Keratinocyte (primary cell): Measurements from ENCODE around the gene CSMD2. TPM values are rescaled to one million over a fixed set of nuclear protein-coding genes. Genes with fewer than 3 reads are reported as not detected.

Experiments used
- DNase-seq: peaks from one replicate; pipeline ENCODE4 v3.0.0-alpha.2; 2011; ENCODE audit warnings: low read depth, missing footprints, low spot score
- FAIRE-seq: peaks from 2 replicates; lab custom pipeline; 2011; peaks lifted over from hg19 to GRCh38; lab: Jason Lieb, UNC
- H2AFZ ChIP-seq: 2 replicates; pipeline ENCODE4 v1.6.0; 2012; ENCODE audit warnings: low read length, control low read depth, inconsistent platforms; ENCODE audit not compliant: control insufficient read depth
- H3K27ac ChIP-seq: 2 replicates; pipeline ENCODE4 v1.5.1; 2011; ENCODE audit warnings: low read length; ENCODE audit not compliant: control insufficient read depth, insufficient read depth
- H3K27me3 ChIP-seq: 3 replicates; pipeline ENCODE4 v1.6.0; 2011; ENCODE audit warnings: low read length; ENCODE audit not compliant: control insufficient read depth, insufficient read depth; ENCODE audit errors: extremely low read depth
- H3K36me3 ChIP-seq, 2 experiments: 2 replicates in 1 of 2; 3 replicates in 1 of 2; pipeline ENCODE4 v1.5.1; 2011; ENCODE audit warnings: low read length in 2 of 2, mild to moderate bottlenecking in 1 of 2; ENCODE audit not compliant: control insufficient read depth in 2 of 2, insufficient read depth in 2 of 2; ENCODE audit errors: extremely low read depth in 1 of 2
- H3K4me1 ChIP-seq: 3 replicates; pipeline ENCODE4 v1.5.1; 2011; ENCODE audit warnings: low read length; ENCODE audit not compliant: control insufficient read depth, insufficient read depth; ENCODE audit errors: extremely low read depth
- H3K4me2 ChIP-seq: 3 replicates; pipeline ENCODE4 v1.6.0; 2011; ENCODE audit warnings: low read depth, low read length; ENCODE audit not compliant: control insufficient read depth, insufficient read depth; ENCODE audit errors: extremely low read depth
- H3K4me3 ChIP-seq, 3 experiments: fragments of 200-600 bp in 1 of 3; sonication (generic) in 1 of 3; 2 replicates in 2 of 3; 3 replicates in 1 of 3; pipeline ENCODE4 v1.5.1; 2011 to 2016; ENCODE audit warnings: low read length in 3 of 3, mild to moderate bottlenecking in 3 of 3, control low read depth in 2 of 3, inconsistent platforms in 1 of 3, low read depth in 1 of 3, mixed read lengths in 1 of 3, mixed run types in 1 of 3, moderate library complexity in 1 of 3; ENCODE audit not compliant: control insufficient read depth in 2 of 3, insufficient read depth in 2 of 3; ENCODE audit errors: extremely low read depth in 1 of 3
- H3K79me2 ChIP-seq: 2 replicates; pipeline ENCODE4 v1.6.0; 2012; ENCODE audit warnings: low read length; ENCODE audit not compliant: control insufficient read depth, insufficient read depth
- H3K9ac ChIP-seq: 3 replicates; pipeline ENCODE4 v1.6.0; 2011; ENCODE audit warnings: low read length; ENCODE audit not compliant: control insufficient read depth, insufficient read depth; ENCODE audit errors: extremely low read depth
- H3K9me1 ChIP-seq: 3 replicates; pipeline ENCODE4 v1.6.0; 2011; ENCODE audit warnings: low read length; ENCODE audit not compliant: control insufficient read depth, insufficient read depth; ENCODE audit errors: extremely low read depth
- H3K9me3 ChIP-seq: 2 replicates; pipeline ENCODE4 v1.5.1; 2012; ENCODE audit warnings: low read depth, low read length; ENCODE audit not compliant: control insufficient read depth
- H4K20me1 ChIP-seq: 3 replicates; pipeline ENCODE4 v1.6.0; 2011; ENCODE audit warnings: low read length; ENCODE audit not compliant: control insufficient read depth, insufficient read depth; ENCODE audit errors: extremely low read depth
- EZH2 ChIP-seq: IDR thresholded peaks from one replicate; pipeline ENCODE4 v1.6.1; 2012; ENCODE audit warnings: inconsistent platforms, mild to moderate bottlenecking, low read length, moderate library complexity
- dilution Hi-C: fragments of 300-500 bp; cut with MboI; formaldehyde crosslinking; loops from one replicate; pipeline ENCODE4 v1.7.0; 2020; ENCODE audit warnings: low sequenced_read_pairs; ENCODE audit not compliant: extremely low pct_ligation_motif_present
- polyA plus RNA-seq, 5 experiments: library from polyadenylated mRNA; depleted of rRNA in 3 of 5; stranded (reverse) in 3 of 5; stranded (forward) in 1 of 5; unstranded in 1 of 5; fragments of >200 nt; gene quantifications; 1 replicate in 1 of 5; 2 replicates in 3 of 5; 3 replicates in 1 of 5; pipeline versions ENCODE4 v1.2.1 to v1.2.3, GENCODE V29; 2011 to 2012; ENCODE audit warnings: missing spikeins in 2 of 5, low read depth in 1 of 5, low replicate concordance in 1 of 5
- TF ChIP-seq, protein P1 (sequence below), 3 experiments: IDR thresholded peaks in 1 of 3; conservative IDR thresholded peaks in 1 of 3; optimal IDR thresholded peaks in 1 of 3; 2 replicates in 2 of 3; 3 replicates in 1 of 3; pipeline versions ENCODE3 to v1.5.1; 2011; ENCODE audit warnings: low read length in 3 of 3, mild to moderate bottlenecking in 3 of 3, moderate library complexity in 2 of 3, control low read depth in 1 of 3, inconsistent platforms in 1 of 3; ENCODE audit not compliant: insufficient read depth in 2 of 3; ENCODE audit errors: extremely low read depth in 1 of 3

Gene CSMD2
- polyA plus RNA-seq, 1 donor (not counting 4 experiments of a cell fraction or from before 2014, with no cell fraction given) = 2.0 TPM

- FAIRE-seq (no peak), DNase-seq (no peak)
- dilution Hi-C loops = no loop called here
These were observed 250.5 kb downstream of the CSMD2 start for GRCh38 chr1:33914531-33914930.

GRCh38 chr1:33908324-33908956 is 256.6 kb downstream of the CSMD2 start:
- no peak overlapping the region for H3K4me2 ChIP-seq
- no peaks in the 10 kb centered on the region for H3K9me1 ChIP-seq
- no peak for DNase-seq
- H3K79me2 ChIP-seq = no peaks in the 10 kb centered on the region
- dilution Hi-C loops = no loop called here
- no peak overlapping the region for H3K4me3 ChIP-seq
- FAIRE-seq = no peak
- TF ChIP-seq, protein P1, sequence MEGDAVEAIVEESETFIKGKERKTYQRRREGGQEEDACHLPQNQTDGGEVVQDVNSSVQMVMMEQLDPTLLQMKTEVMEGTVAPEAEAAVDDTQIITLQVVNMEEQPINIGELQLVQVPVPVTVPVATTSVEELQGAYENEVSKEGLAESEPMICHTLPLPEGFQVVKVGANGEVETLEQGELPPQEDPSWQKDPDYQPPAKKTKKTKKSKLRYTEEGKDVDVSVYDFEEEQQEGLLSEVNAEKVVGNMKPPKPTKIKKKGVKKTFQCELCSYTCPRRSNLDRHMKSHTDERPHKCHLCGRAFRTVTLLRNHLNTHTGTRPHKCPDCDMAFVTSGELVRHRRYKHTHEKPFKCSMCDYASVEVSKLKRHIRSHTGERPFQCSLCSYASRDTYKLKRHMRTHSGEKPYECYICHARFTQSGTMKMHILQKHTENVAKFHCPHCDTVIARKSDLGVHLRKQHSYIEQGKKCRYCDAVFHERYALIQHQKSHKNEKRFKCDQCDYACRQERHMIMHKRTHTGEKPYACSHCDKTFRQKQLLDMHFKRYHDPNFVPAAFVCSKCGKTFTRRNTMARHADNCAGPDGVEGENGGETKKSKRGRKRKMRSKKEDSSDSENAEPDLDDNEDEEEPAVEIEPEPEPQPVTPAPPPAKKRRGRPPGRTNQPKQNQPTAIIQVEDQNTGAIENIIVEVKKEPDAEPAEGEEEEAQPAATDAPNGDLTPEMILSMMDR (optimal IDR thresholded peaks at IDR 0.05 in 1 of 3, IDR thresholded peaks at IDR 0.05 in 1 of 3, conservative IDR thresholded peaks at IDR 0.05 in 1 of 3; ENCODE audit: extremely low read depth in 1 of 3, insufficient read depth in 2 of 3, low read length in 3 of 3) = no peak
- no peak for TF ChIP-seq EZH2
- H4K20me1 ChIP-seq = no peaks in the 10 kb centered on the region
- no peak overlapping the region for H2AFZ ChIP-seq
- H3K27me3 ChIP-seq = no peaks in the 10 kb centered on the region
- no peaks in the 10 kb centered on the region for H3K9me3 ChIP-seq
- H3K9ac ChIP-seq = no peak overlapping the region
- H3K4me1 ChIP-seq = peaks cover 1% of the 10 kb centered on the region
- no peak overlapping the region for H3K27ac ChIP-seq
- no peaks in the 10 kb centered on the region for H3K36me3 ChIP-seq

More at GRCh38 chr1:33914531-33914930, 250.5 kb downstream of the CSMD2 start:
- no peaks in the 10 kb centered on the region for H3K79me2 ChIP-seq
- no peak for TF ChIP-seq EZH2
- TF ChIP-seq, protein P1 (optimal IDR thresholded peaks at IDR 0.05 in 1 of 3, IDR thresholded peaks at IDR 0.05 in 1 of 3, conservative IDR thresholded peaks at IDR 0.05 in 1 of 3; ENCODE audit: extremely low read depth in 1 of 3, insufficient read depth in 2 of 3, low read length in 3 of 3) = no peak
- H3K4me1 ChIP-seq = peaks cover 4% of the 10 kb centered on the region
- no peak overlapping the region for H3K4me3 ChIP-seq
- no peak overlapping the region for H3K4me2 ChIP-seq
- no peak overlapping the region for H3K27ac ChIP-seq
- no peak overlapping the region for H2AFZ ChIP-seq
- H3K27me3 ChIP-seq = no peaks in the 10 kb centered on the region
- H4K20me1 ChIP-seq = no peaks in the 10 kb centered on the region
- no peaks in the 10 kb centered on the region for H3K9me3 ChIP-seq
- no peak overlapping the region for H3K9ac ChIP-seq
- H3K9me1 ChIP-seq = no peaks in the 10 kb centered on the region
- no peaks in the 10 kb centered on the region for H3K36me3 ChIP-seq
